BJ (cell line): Measurements from ENCODE around the gene SYCN. TPM values are rescaled to one million over a fixed set of nuclear protein-coding genes. Genes with fewer than 3 reads are reported as not detected.
"Not testable (repeated sequence)": the region's sequence is repeated elsewhere in the genome, so short reads cannot be mapped to it uniquely, and the experiment has no call there.

Experiments used
- CTCF ChIA-PET: fragments of 350-600 bp; formaldehyde crosslinking; extraction: SDS; loops from one replicate; lab custom pipeline; 2021; ENCODE audit warnings: antibody characterized with exemption, inconsistent platforms; lab: Yijun Ruan, JAX
- POLR2A ChIA-PET: fragments of 300-600 bp; sonication (Branson Sonifier 250); formaldehyde crosslinking; extraction: SDS; loops from one replicate; lab custom pipeline; 2021; ENCODE audit warnings: antibody characterized with exemption; lab: Charles Lee
- DNase-seq: peaks from one replicate; pipeline ENCODE4 v3.0.0-alpha.2; 2011; ENCODE audit warnings: low read depth
- H3K27me3 ChIP-seq: 2 replicates; pipeline ENCODE4 v1.6.0; 2011; ENCODE audit warnings: low read length; ENCODE audit not compliant: control insufficient read depth, insufficient read depth
- H3K36me3 ChIP-seq: 2 replicates; pipeline ENCODE4 v1.5.1; 2011; ENCODE audit warnings: low read length; ENCODE audit not compliant: control insufficient read depth, insufficient read depth
- H3K4me3 ChIP-seq: 2 replicates; pipeline ENCODE4 v1.5.1; 2011; ENCODE audit warnings: low read depth, mild to moderate bottlenecking, control low read depth, low read length
- polyA plus RNA-seq: library from polyadenylated mRNA; depleted of rRNA; stranded (reverse); fragments of >200 nt; gene quantifications from 2 replicates; pipeline ENCODE4 v1.2.3, GENCODE V29; 2011
- TF ChIP-seq, protein P1 (sequence below): IDR thresholded peaks from 2 replicates; pipeline ENCODE4 v1.5.1; 2011; ENCODE audit warnings: low read depth, mild to moderate bottlenecking, control low read depth, inconsistent platforms, low read length, moderate library complexity; ENCODE audit not compliant: insufficient read depth

Gene SYCN
- polyA plus RNA-seq, 1 experiment = not detected

DNA sequence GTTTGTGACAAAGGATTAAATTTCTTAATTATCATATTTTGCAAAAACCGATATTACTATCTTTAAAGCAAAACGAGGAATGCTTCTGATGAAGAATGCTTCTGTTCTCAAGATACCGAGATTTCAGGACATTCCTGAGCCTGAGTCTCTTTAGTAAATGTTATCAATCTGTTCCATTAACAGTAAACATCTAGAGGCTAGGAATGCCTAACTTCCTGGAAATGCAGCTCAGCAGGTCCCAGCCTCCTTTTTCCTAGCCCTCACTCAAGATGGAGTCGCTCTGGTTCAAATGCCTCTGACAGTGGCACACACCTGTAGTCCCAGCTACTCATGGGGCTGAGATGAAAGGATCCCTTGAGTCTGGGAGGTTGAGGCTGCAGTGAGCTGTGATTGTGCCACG lies 47.0 kb upstream of the SYCN start:
- CTCF ChIA-PET = no interaction called here
- H3K27me3 ChIP-seq = peaks cover 34% of the 10 kb centered on the region
- POLR2A ChIA-PET = no interaction called here

DNA sequence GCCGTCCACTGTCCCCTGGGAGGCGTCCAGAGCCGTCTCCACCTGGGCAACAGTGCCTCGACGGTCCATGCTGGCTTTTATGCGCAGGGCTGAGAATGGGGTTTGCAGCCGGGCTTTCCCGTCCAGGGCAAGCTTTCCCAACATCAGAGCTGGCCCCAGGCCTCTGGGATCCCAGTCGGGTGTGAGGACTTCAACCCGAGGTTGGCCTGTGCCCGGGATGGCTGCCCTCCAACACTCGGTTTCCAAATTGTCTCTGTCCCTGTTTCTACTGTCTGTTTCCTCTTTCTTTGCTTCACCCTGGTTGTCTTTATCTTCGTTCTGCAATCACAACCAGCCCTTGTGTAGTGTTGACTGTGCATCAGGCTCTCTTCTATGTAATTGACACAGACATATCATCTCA lies 44.7 kb upstream of the SYCN start, which contains the start of gene IFNL4:
IFNL4 (minus strand) TSS at position 51 of the 400 bp plus-strand sequence.
- Histone ChIP-seq H3K4me3 (no peak within 1 kb of the TSS), H3K36me3 (no peaks in the 10 kb centered on the region), H3K27me3 (peaks cover 31% of the 10 kb centered on the region)
- no peak for DNase-seq
- POLR2A ChIA-PET = no interaction called here
- CTCF ChIA-PET = no interaction called here
- TF ChIP-seq, protein P1, sequence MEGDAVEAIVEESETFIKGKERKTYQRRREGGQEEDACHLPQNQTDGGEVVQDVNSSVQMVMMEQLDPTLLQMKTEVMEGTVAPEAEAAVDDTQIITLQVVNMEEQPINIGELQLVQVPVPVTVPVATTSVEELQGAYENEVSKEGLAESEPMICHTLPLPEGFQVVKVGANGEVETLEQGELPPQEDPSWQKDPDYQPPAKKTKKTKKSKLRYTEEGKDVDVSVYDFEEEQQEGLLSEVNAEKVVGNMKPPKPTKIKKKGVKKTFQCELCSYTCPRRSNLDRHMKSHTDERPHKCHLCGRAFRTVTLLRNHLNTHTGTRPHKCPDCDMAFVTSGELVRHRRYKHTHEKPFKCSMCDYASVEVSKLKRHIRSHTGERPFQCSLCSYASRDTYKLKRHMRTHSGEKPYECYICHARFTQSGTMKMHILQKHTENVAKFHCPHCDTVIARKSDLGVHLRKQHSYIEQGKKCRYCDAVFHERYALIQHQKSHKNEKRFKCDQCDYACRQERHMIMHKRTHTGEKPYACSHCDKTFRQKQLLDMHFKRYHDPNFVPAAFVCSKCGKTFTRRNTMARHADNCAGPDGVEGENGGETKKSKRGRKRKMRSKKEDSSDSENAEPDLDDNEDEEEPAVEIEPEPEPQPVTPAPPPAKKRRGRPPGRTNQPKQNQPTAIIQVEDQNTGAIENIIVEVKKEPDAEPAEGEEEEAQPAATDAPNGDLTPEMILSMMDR = no peak

More for the DNA sequence above, 47.0 kb upstream of the SYCN start:
- no peak for DNase-seq
- Histone ChIP-seq H3K36me3 (no peaks in the 10 kb centered on the region), H3K4me3 (no peak overlapping the region)
- TF ChIP-seq, protein P1 = no peak

DNA sequence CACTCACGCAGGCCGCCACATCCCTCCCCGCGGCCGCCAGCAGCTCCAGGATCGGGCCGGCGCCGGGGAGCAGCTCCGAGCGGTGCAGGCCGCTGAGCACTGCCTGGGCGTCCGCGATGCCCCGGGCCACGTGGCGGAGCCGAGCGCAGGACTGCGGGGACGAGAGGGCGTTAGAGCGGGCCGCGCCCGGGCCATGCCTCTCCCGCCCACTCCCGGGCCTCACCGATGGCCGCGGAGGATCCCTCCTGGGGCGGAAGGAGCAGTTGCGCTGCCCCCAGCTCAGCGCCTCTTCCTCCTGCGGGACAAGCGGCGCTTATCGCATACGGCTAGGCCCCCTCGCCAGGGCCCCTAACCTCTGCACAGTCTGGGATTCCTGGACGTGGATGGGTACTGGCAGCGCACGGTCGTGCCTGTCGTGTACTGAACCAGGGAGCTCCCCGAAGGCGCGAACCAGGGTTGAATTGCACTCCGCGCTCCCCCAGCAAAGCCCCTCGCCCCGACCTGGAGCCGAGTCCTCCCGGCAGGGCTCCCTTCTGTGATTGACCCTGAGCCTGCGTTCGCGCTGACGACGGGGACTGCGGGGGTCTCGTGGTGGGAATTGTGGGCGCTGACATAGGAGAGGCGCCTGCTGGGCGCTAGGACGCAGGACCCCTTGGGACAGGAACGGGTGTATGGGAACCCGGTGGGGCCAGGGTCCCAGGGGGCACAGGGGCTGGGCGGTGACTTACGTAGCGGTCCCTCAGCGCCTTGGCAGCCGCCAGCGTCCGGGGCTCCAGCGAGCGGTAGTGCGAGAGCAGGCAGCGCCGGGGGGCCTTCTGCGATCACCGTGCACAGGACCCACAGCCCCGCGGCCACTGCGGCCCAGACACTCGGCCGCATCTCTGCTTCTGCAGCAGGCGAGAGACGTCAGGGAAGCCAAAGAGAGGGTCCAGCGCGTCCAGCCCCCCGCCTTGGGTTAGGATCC lies 43.9 kb upstream of the SYCN start:
- no peak for DNase-seq
- CTCF ChIA-PET = interaction anchor here (1.8 kb wide), 1 partner anchor 12 kb away, joined by 5 read pairs; no protein-coding TSS in a partner anchor
- POLR2A ChIA-PET = no interaction called here
- H3K4me3 ChIP-seq = no peak overlapping the region
- H3K27me3 ChIP-seq = peaks cover 31% of the 10 kb centered on the region
- no peaks in the 10 kb centered on the region for H3K36me3 ChIP-seq
- TF ChIP-seq, protein P1 = no peak

DNA sequence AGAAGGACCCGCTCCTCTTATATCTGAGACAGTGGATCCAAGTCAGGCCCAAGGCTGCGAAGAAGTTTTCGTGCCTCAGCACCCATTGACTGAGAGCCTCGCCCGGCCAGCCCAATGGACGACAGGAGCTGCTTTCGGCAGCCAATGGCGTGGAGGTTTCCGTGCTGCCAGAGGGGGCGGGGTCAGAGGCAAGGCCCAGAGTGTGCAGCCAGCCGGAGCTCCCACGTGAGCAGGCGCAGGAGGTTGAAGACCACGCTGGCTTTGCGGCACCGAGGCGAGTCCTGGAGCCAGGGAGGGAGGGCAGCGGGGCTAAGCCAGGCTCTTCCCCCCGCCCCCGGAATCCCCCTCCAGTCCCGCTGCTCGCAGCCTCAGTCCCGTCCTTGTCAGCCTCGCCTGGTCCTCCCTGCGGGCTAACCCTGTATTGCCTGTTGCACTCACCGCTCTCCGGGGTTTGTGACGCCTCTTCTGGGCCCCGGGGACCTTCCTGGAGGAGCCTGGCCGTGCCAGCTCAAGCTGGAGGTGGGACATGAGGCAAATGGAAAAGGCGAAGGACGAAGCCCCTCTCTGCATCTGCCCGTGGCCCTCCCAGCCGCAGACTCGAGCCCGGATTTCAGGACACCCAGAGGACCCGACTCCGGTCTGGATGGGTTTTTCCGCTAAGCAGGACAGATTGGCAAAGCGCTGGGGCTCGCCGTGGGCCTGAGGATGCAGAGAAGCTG lies 43.0 kb upstream of the SYCN start:
- Histone ChIP-seq H3K36me3 (no peaks in the 10 kb centered on the region), H3K27me3 (peaks cover 27% of the 10 kb centered on the region), H3K4me3 (no peak overlapping the region)
- CTCF ChIA-PET = interaction anchor here (1.8 kb wide), 1 partner anchor 11 kb away, joined by 5 read pairs; no protein-coding TSS in a partner anchor
- TF ChIP-seq, protein P1 = no peak
- POLR2A ChIA-PET = no interaction called here
- no peak for DNase-seq

DNA sequence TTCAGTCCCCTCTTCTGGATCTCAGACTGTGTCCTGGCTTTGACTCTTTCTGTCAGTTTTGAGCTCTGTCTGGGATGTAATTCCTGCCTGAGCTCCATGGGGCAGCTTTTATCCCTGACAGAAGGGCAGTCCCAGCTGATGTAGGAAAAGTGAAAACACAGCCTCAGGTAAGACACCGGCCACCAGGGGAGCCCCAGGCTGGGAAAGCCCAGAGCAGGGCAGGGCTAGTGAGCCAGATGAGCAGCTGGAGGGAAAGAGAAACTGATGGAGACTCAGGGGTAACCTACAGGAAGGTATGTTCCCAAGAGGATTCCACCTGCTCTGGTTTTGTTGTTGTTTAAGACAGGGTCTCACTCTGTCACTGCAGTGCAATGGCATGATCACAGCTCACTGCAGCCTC lies 41.1 kb upstream of the SYCN start:
- POLR2A ChIA-PET, H3K4me3 ChIP-seq, CTCF ChIA-PET: not testable (repeated sequence)

DNA sequence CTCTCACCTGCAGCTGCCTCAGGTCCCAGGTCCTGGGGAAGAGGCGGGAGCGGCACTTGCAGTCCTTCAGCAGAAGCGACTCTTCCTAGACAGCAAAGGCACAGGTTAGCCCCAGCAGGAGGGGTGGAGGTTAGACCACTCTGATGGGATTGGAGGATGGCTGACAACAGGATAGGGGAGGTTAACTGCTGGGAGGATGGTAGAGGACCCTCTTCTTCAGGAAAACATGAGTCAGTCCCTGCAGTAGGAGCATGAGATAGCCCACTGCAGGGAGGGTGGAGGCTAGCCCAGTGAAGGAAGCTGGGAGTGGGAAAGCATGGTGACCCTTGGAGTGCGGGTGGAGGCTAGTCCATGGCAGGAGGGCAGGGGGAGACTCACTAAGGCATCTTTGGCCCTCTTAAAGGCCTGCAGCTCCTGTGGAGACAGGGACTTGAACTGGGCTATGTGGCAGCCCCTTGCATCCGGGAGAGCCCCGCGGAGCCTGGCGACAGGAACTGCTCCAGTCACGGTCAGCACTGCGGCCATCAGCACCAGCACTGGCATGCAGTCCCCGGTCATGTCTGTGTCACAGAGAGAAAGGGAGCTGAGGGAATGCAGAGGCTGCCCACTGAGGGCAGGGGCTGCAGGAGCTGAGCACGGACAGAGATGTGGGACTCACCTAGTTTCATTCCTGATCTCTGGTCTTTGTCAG lies 40.5 kb upstream of the SYCN start, which contains the start of gene IFNL3:
IFNL3 (minus strand) TSS at position 597 of the 691 bp plus-strand sequence; CDS start at position 558, 39 bp downstream.
- H3K36me3 ChIP-seq, DNase-seq, POLR2A ChIA-PET, CTCF ChIA-PET, H3K4me3 ChIP-seq: not testable (repeated sequence)
- peaks cover 20% of the 10 kb centered on the region for H3K27me3 ChIP-seq

More for the DNA sequence above, 41.1 kb upstream of the SYCN start:
- H3K36me3 ChIP-seq, DNase-seq: not testable (repeated sequence)
- peaks cover 24% of the 10 kb centered on the region for H3K27me3 ChIP-seq

DNA sequence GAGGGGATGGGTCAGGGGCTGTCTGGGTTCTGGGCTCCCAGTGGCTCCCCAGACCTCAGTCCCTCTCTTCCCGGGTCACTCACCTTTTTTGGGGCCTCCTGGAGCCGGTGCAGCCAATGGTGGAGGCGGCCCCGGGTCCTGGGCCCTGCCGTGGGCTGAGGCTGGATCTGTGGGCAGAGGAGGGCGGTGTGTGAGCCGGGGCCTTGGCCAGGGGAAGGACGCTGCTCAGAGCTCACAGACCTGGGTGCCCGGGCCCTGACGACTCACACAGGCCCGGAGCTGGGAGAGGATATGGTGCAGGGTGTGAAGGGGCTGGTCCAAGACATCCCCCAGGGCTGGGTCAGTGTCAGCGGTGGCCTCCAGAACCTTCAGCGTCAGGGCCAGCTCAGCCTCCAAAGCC lies 39.7 kb upstream of the SYCN start:
- H3K4me3 ChIP-seq, H3K36me3 ChIP-seq, POLR2A ChIA-PET, CTCF ChIA-PET, DNase-seq: not testable (repeated sequence)
- H3K27me3 ChIP-seq = peaks cover 17% of the 10 kb centered on the region
